ENCODE data around the gene OTOG. TPM values are rescaled to one million over a fixed set of nuclear protein-coding genes. Genes with fewer than 3 reads are reported as not detected.

OTOG gene
- total RNA-seq, 1 donor from 2014 or later, result 42.1 TPM

- no peak overlapping the region for H2AFZ ChIP-seq (replicated peaks)
- H3K4me2 ChIP-seq, result no peak overlapping the region
- H3K36me3 ChIP-seq, result no peaks in the 10 kb centered on the region
- H3K9me3 ChIP-seq (ENCODE audit: low read depth), result no peaks in the 10 kb centered on the region
- H3F3A ChIP-seq (ENCODE audit: low read depth), result no peaks in the 10 kb centered on the region
- H3K4me1 ChIP-seq, result no peaks in the 10 kb centered on the region
- H3K79me2 ChIP-seq (ENCODE audit: low read depth), result no peaks in the 10 kb centered on the region
- H3K27ac Mint-ChIP-seq, result no peak overlapping the region
- H3K27ac ChIP-seq, result no peak overlapping the region
- H3K9ac ChIP-seq, result no peak overlapping the region
- no peak overlapping the region for H3K4me3 ChIP-seq
- no peaks in the 10 kb centered on the region for H3K9me3 Mint-ChIP-seq
- H3K27me3 ChIP-seq, result no peaks in the 10 kb centered on the region
- TF ChIP-seq EZH2phosphoT487 (IDR thresholded peaks at IDR 0.05), result no peak
- TF ChIP-seq EZH2 (IDR thresholded peaks at IDR 0.05), result no peak
- TF ChIP-seq CTCF (IDR thresholded peaks at IDR 0.05), result no peak
- no peaks in the 10 kb centered on the region for H3K36me3 Mint-ChIP-seq
- H3K27me3 Mint-ChIP-seq (ENCODE audit: insufficient read depth, low read depth), result peaks cover 2% of the 10 kb centered on the region
- no peak for DNase-seq (ENCODE audit: low spot score)
- H4K20me1 ChIP-seq (ENCODE audit: low read depth), result no peaks in the 10 kb centered on the region
- no peak overlapping the region for H3K4me3 Mint-ChIP-seq
- peaks cover 10% of the 10 kb centered on the region for H3K4me1 Mint-ChIP-seq
Measured at GRCh38 chr11:17507773-17508172, 39.3 kb upstream of the OTOG start.

- H3K27me3 Mint-ChIP-seq (ENCODE audit: insufficient read depth, low read depth), result peaks cover 3% of the 10 kb centered on the region
- H3K4me3 Mint-ChIP-seq, result no peak overlapping the region
- H3K27ac ChIP-seq, result no peak overlapping the region
- TF ChIP-seq EZH2 (IDR thresholded peaks at IDR 0.05), result no peak
- no peak for TF ChIP-seq EZH2phosphoT487 (IDR thresholded peaks at IDR 0.05)
- TF ChIP-seq CTCF (IDR thresholded peaks at IDR 0.05), result no peak
- no peak overlapping the region for H3K9ac ChIP-seq
- no peak overlapping the region for H2AFZ ChIP-seq (replicated peaks)
- H3K4me1 Mint-ChIP-seq, result peaks cover 14% of the 10 kb centered on the region
- H3K4me3 ChIP-seq, result no peak overlapping the region
- H3K4me2 ChIP-seq, result no peak overlapping the region
- H3K9me3 Mint-ChIP-seq, result no peaks in the 10 kb centered on the region
- no peaks in the 10 kb centered on the region for H3K4me1 ChIP-seq
- no peaks in the 10 kb centered on the region for H3K79me2 ChIP-seq (ENCODE audit: low read depth)
- no peaks in the 10 kb centered on the region for H3F3A ChIP-seq (ENCODE audit: low read depth)
- H4K20me1 ChIP-seq (ENCODE audit: low read depth), result no peaks in the 10 kb centered on the region
- H3K27me3 ChIP-seq, result no peaks in the 10 kb centered on the region
- H3K36me3 Mint-ChIP-seq, result no peaks in the 10 kb centered on the region
- no peaks in the 10 kb centered on the region for H3K36me3 ChIP-seq
- no peak overlapping the region for H3K27ac Mint-ChIP-seq
- no peaks in the 10 kb centered on the region for H3K9me3 ChIP-seq (ENCODE audit: low read depth)
- no peak for DNase-seq (ENCODE audit: low spot score)
Measured at GRCh38 chr11:17508306-17508705, 38.8 kb upstream of the OTOG start.

- Histone ChIP-seq H3K27me3 (no peaks in the 10 kb centered on the region), H3K27ac (no peak overlapping the region), H3K9me3 (ENCODE audit: low read depth) (no peaks in the 10 kb centered on the region), H3K4me3 (no peak overlapping the region), H3F3A (ENCODE audit: low read depth) (no peaks in the 10 kb centered on the region), H3K4me2 (no peak overlapping the region), H3K79me2 (ENCODE audit: low read depth) (no peaks in the 10 kb centered on the region), H3K4me1 (no peaks in the 10 kb centered on the region), H3K36me3 (no peaks in the 10 kb centered on the region), H4K20me1 (ENCODE audit: low read depth) (no peaks in the 10 kb centered on the region), H3K9ac (no peak overlapping the region), H2AFZ (replicated peaks) (no peak overlapping the region)
- Mint-ChIP-seq H3K4me3 (no peak overlapping the region), H3K36me3 (no peaks in the 10 kb centered on the region), H3K9me3 (no peaks in the 10 kb centered on the region), H3K4me1 (peaks cover 14% of the 10 kb centered on the region), H3K27me3 (ENCODE audit: insufficient read depth, low read depth) (peaks cover 3% of the 10 kb centered on the region), H3K27ac (no peak overlapping the region)
- no peak for DNase-seq (ENCODE audit: low spot score)
- TF ChIP-seq CTCF (IDR thresholded peaks at IDR 0.05) (no peak), EZH2 (IDR thresholded peaks at IDR 0.05) (no peak), EZH2phosphoT487 (IDR thresholded peaks at IDR 0.05) (no peak)
Measured at GRCh38 chr11:17508791-17509190, 38.3 kb upstream of the OTOG start.

All from neural progenitor cell (in vitro differentiated cells).